ENCODE measurements around the gene REM2. TPM values are rescaled to one million over a fixed set of nuclear protein-coding genes. Genes with fewer than 3 reads are reported as not detected.

Gene REM2
- total RNA-seq, 1 donor from 2014 or later, result 1.4 TPM

GRCh38 chr14:22892488-22892887 is 9.5 kb downstream of the REM2 start:
- H3K4me1 Mint-ChIP-seq, result peaks cover 32% of the 10 kb centered on the region
- H3K4me3 Mint-ChIP-seq, result no peak overlapping the region
- H3K27me3 Mint-ChIP-seq, result no peaks in the 10 kb centered on the region
- intact Hi-C loops (cut with micrococcal nuclease), result no loop called here
- DNase-seq (no peak), ATAC-seq (ENCODE audit: low read depth) (no peak)
- no peak for TF ChIP-seq CTCF (IDR thresholded peaks at IDR 0.05)
- ChIA-PET POLR2A (no interaction called here), CTCF (interaction anchor here (2.0 kb wide), 1 partner anchor 322 kb away, joined by 5 read pairs; no protein-coding TSS in a partner anchor)
- peaks cover 32% of the 10 kb centered on the region for H3K36me3 Mint-ChIP-seq (ENCODE audit: low read depth)
- H3K27ac Mint-ChIP-seq, result no peak overlapping the region
- no peaks in the 10 kb centered on the region for H3K9me3 Mint-ChIP-seq

- Mint-ChIP-seq H3K4me3 (no peak overlapping the region), H3K27me3 (no peaks in the 10 kb centered on the region), H3K36me3 (ENCODE audit: low read depth) (peaks cover 38% of the 10 kb centered on the region), H3K4me1 (peaks cover 20% of the 10 kb centered on the region), H3K9me3 (no peaks in the 10 kb centered on the region), H3K27ac (no peak overlapping the region)
- DNase-seq (no peak), ATAC-seq (ENCODE audit: low read depth) (no peak)
- ChIA-PET POLR2A (interaction anchor here (0.6 to 0.7 kb wide), 3 partner anchors 15 to 280 kb away, joined by 3 to 6 read pairs (median 3); no protein-coding TSS in a partner anchor), CTCF (interaction anchor here (1.7 to 2.0 kb wide), 2 partner anchors 22 to 324 kb away, joined by 4 to 5 read pairs; partner anchors contain the start of gene LRP10)
- no peak for TF ChIP-seq CTCF (IDR thresholded peaks at IDR 0.05)
- intact Hi-C loops (cut with micrococcal nuclease), result no loop called here
These were observed 10.7 kb downstream of the REM2 start for GRCh38 chr14:22893706-22894105.

- ChIA-PET CTCF (interaction anchor here (1.0 to 2.5 kb wide), 4 partner anchors 23 to 325 kb away, joined by 3 to 16 read pairs (median 8); no protein-coding TSS in a partner anchor), POLR2A (interaction anchor here (0.7 to 2.0 kb wide), 6 partner anchors 9 to 24 kb away, joined by 3 to 11 read pairs (median 4); partner anchors contain the start of genes LRP10, RBM23 and REM2)
- no peak overlapping the region for H3K4me3 Mint-ChIP-seq
- peaks cover 36% of the 10 kb centered on the region for H3K36me3 Mint-ChIP-seq (ENCODE audit: low read depth)
- no peak for ATAC-seq (ENCODE audit: low read depth)
- peaks cover 8% of the 10 kb centered on the region for H3K4me1 Mint-ChIP-seq
- intact Hi-C loops (cut with micrococcal nuclease), result no loop called here
- no peak for TF ChIP-seq CTCF (IDR thresholded peaks at IDR 0.05)
- H3K27me3 Mint-ChIP-seq, result no peaks in the 10 kb centered on the region
- no peak overlapping the region for H3K27ac Mint-ChIP-seq
- no peak for DNase-seq
- H3K9me3 Mint-ChIP-seq, result no peaks in the 10 kb centered on the region
These were observed 12.4 kb downstream of the REM2 start for GRCh38 chr14:22895402-22895801.

GRCh38 chr14:22896356-22896755 is 13.3 kb downstream of the REM2 start:
- TF ChIP-seq CTCF (IDR thresholded peaks at IDR 0.05), result no peak
- ChIA-PET POLR2A (interaction anchor here (1.2 to 2.0 kb wide), 6 partner anchors 8 to 25 kb away, joined by 3 to 11 read pairs (median 4); partner anchors contain the start of genes LRP10, RBM23 and REM2), CTCF (interaction anchor here (0.9 to 2.5 kb wide), 7 partner anchors 11 to 326 kb away, joined by 3 to 16 read pairs (median 3); no protein-coding TSS in a partner anchor)
- Mint-ChIP-seq H3K4me1 (peaks cover 7% of the 10 kb centered on the region), H3K36me3 (ENCODE audit: low read depth) (peaks cover 43% of the 10 kb centered on the region), H3K27me3 (no peaks in the 10 kb centered on the region), H3K27ac (peak overlapping the region; percentile 61), H3K9me3 (no peaks in the 10 kb centered on the region), H3K4me3 (no peak overlapping the region)
- DNase-seq (no peak), ATAC-seq (ENCODE audit: low read depth) (no peak)
- intact Hi-C loops (cut with micrococcal nuclease), result no loop called here

GRCh38 chr14:22896760-22897159 is 13.7 kb downstream of the REM2 start:
- POLR2A ChIA-PET, result interaction anchor here (1.2 to 2.0 kb wide), 6 partner anchors 9 to 26 kb away, joined by 3 to 11 read pairs (median 4); partner anchors contain the start of genes LRP10, RBM23 and REM2
- ATAC-seq (ENCODE audit: low read depth), result no peak
- H3K4me3 Mint-ChIP-seq, result no peak overlapping the region

More at GRCh38 chr14:22896760-22897159, 13.7 kb downstream of the REM2 start:
- intact Hi-C loops (cut with micrococcal nuclease), result no loop called here
- Mint-ChIP-seq H3K36me3 (ENCODE audit: low read depth) (peaks cover 47% of the 10 kb centered on the region), H3K27ac (peak overlapping the region; percentile 61), H3K4me1 (peaks cover 7% of the 10 kb centered on the region), H3K9me3 (no peaks in the 10 kb centered on the region), H3K27me3 (no peaks in the 10 kb centered on the region)
- CTCF ChIA-PET, result interaction anchor here (0.9 to 2.5 kb wide), 6 partner anchors 11 to 326 kb away, joined by 3 to 16 read pairs (median 3); no protein-coding TSS in a partner anchor
- DNase-seq, result no peak
- TF ChIP-seq CTCF (IDR thresholded peaks at IDR 0.05), result no peak

Measured in activated B cell treated with CpG ODN at 0.5 μM for 24 hours (primary cell).